ENCODE data around the gene XRCC5. TPM values are rescaled to one million over a fixed set of nuclear protein-coding genes. Genes with fewer than 3 reads are reported as not detected.

XRCC5 gene
- total and polyA plus RNA-seq, 2 of the 8 experiments (the other 6 are each of a cell fraction or from before 2014, with no cell fraction given): 308 to 644 TPM

DNA sequence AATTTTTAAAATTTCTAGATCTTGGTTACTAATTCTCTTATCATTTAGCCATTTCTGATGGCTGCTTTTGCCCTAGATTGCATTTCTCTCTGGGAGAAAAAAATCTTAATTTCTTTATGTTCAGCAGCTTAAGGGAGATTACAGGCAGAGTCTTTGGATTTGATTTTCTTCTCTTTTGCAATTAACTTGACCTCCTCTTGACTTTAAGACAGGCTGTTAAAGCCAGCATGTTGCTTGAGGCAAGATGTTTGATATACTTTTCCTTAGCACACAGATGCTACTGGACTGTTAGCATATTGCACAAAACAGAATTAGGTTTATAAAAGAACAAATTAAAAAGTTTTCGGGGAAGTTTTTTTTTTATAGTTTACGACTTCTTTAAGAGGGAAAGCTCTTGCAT lies 50.0 kb downstream of the XRCC5 start (continued):
- no peak for TF ChIP-seq RAD21 (IDR thresholded peaks at IDR 0.05 in 1 of 2, conservative IDR thresholded peaks at IDR 0.05 in 1 of 2; ENCODE audit: low read depth in 2 of 2, low read length in 2 of 2)
- no peak for TF ChIP-seq ASH2L (IDR thresholded peaks at IDR 0.05; ENCODE audit: low read length)
- no peak for TF ChIP-seq BRCA1 (IDR thresholded peaks at IDR 0.05; ENCODE audit: low read depth, low read length)
- no peak for TF ChIP-seq SAP30 (IDR thresholded peaks at IDR 0.05; ENCODE audit: insufficient read depth, insufficient replicate concordance, low read length)

Data from H1 (cell line).